ENCODE results near the gene GCLM. TPM values are rescaled to one million over a fixed set of nuclear protein-coding genes. Genes with fewer than 3 reads are reported as not detected.

The GCLM gene
- total and polyA plus RNA-seq, 9 of the 15 experiments (the other 6 are each of a cell fraction or from before 2014, with no cell fraction given), result 9.3 to 71.6 (median 24.5) TPM

DNA sequence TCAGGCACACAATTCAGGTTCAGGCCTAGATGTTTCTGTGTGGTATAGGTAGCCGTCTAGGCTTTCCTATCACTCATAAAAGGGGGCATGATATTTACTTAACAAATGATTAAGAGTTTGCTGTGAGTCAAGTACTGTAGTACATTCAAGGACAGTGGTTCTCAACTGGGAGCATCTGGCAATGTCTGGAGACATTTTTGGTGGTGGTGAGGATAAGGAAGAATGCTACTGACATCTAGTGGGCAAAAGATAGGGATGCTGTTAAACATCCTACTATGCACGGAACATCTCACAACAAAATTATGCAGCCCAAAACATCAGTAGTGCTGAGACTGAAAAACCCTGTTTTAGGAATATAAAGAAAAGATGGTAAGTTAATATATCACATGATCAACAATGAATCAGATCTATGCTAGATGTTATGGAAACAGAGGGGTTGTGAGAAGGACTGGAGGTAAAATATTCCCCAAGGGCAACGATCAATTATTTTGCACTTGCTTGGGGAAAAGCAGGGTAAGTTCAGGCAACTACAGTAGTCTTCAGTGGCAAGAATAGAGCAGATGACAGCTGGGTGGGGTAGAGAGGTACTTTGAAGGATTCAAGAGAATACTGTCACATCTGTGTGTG is 35.1 kb downstream of the GCLM start (continued):
- TF ChIP-seq PYGO2 (tag; IDR thresholded peaks at IDR 0.05) (no peak), ZNF3 (CRISPR knock-in tag; IDR thresholded peaks at IDR 0.05) (no peak), HOXB6 (CRISPR knock-in tag; IDR thresholded peaks at IDR 0.05; ENCODE audit: borderline replicate concordance) (no peak)

GRCh38 chr1:93871366-93871765 is 37.9 kb downstream of the GCLM start:
- Histone ChIP-seq H2AFZ (ENCODE audit: low read depth, low read length) (no peak overlapping the region), H3K9me3 (replicated peaks; ENCODE audit: control insufficient read depth, insufficient read depth, low read depth, low read length) (no peaks in the 10 kb centered on the region), H3K27me3 (ENCODE audit: control insufficient read depth in 2 of 2, insufficient read depth in 2 of 2, low read length in 2 of 2) (no peaks in the 10 kb centered on the region), H3K9me1 (ENCODE audit: control insufficient read depth, insufficient read depth, low read length) (peaks cover under 1% of the 10 kb centered on the region), H3K4me1 (replicated peaks in 1 of 2; ENCODE audit: control insufficient read depth in 2 of 2, insufficient read depth in 2 of 2, low read length in 2 of 2) (peaks cover 0 to 2% of the 10 kb centered on the region in 2 experiments; a peak in 2 of 5 replicates), H3K4me3 (no peak overlapping the region), H3K36me3 (ENCODE audit: control insufficient read depth, insufficient read depth, low read length) (peaks cover 79% of the 10 kb centered on the region), H3K79me2 (ENCODE audit: control insufficient read depth, insufficient read depth, low read length) (peaks cover 26% of the 10 kb centered on the region), H3K27ac (ENCODE audit: extremely low read depth, low read depth, low read length) (no peak overlapping the region), H4K20me1 (replicated peaks; ENCODE audit: control insufficient read depth, insufficient read depth, low read length) (peaks cover 6% of the 10 kb centered on the region), H3K4me2 (ENCODE audit: insufficient read depth, low read length) (no peak overlapping the region), H3K9ac (ENCODE audit: insufficient read depth in 1 of 2, low read depth in 2 of 2, low read length in 2 of 2) (no peak overlapping the region)
- POLR2A ChIA-PET, result no interaction called here
- FAIRE-seq, result no peak
- 81% methylated on average over 4 of the region's 4 CpGs for WGBS (ENCODE audit: insufficient coverage, low coverage, missing lambda C conversion rate)
- intact Hi-C loops (cut with micrococcal nuclease) (no loop called here), in situ Hi-C loops (cut with MboI) (loop anchor here (25.0 kb wide), 1 partner anchor 1009 kb away; no protein-coding TSS in a partner anchor)
- BruUV-seq (replicated peaks), result no TSS peak
- no peak for DNase-seq (ENCODE audit: extremely low read depth in 1 of 4, low spot score in 3 of 4)
- CTCF ChIA-PET (ENCODE audit: low intra/inter-chr PET ratio), result no interaction called here
- ATAC-seq, result no peak
- TF ChIP-seq, protein P1, sequence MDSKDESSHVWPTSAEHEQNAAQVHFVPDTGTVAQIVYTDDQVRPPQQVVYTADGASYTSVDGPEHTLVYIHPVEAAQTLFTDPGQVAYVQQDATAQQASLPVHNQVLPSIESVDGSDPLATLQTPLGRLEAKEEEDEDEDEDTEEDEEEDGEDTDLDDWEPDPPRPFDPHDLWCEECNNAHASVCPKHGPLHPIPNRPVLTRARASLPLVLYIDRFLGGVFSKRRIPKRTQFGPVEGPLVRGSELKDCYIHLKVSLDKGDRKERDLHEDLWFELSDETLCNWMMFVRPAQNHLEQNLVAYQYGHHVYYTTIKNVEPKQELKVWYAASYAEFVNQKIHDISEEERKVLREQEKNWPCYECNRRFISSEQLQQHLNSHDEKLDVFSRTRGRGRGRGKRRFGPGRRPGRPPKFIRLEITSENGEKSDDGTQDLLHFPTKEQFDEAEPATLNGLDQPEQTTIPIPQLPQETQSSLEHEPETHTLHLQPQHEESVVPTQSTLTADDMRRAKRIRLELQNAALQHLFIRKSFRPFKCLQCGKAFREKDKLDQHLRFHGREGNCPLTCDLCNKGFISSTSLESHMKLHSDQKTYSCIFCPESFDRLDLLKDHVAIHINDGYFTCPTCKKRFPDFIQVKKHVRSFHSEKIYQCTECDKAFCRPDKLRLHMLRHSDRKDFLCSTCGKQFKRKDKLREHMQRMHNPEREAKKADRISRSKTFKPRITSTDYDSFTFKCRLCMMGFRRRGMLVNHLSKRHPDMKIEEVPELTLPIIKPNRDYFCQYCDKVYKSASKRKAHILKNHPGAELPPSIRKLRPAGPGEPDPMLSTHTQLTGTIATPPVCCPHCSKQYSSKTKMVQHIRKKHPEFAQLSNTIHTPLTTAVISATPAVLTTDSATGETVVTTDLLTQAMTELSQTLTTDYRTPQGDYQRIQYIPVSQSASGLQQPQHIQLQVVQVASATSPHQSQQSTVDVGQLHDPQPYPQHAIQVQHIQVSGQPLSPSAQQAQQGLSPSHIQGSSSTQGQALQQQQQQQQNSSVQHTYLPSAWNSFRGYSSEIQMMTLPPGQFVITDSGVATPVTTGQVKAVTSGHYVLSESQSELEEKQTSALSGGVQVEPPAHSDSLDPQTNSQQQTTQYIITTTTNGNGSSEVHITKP (IDR thresholded peaks at IDR 0.05; ENCODE audit: partially characterized antibody), result no peak
- no peak for TF ChIP-seq ZNF707 (CRISPR knock-in tag; conservative IDR thresholded peaks at IDR 0.05)
- TF ChIP-seq, protein P2, sequence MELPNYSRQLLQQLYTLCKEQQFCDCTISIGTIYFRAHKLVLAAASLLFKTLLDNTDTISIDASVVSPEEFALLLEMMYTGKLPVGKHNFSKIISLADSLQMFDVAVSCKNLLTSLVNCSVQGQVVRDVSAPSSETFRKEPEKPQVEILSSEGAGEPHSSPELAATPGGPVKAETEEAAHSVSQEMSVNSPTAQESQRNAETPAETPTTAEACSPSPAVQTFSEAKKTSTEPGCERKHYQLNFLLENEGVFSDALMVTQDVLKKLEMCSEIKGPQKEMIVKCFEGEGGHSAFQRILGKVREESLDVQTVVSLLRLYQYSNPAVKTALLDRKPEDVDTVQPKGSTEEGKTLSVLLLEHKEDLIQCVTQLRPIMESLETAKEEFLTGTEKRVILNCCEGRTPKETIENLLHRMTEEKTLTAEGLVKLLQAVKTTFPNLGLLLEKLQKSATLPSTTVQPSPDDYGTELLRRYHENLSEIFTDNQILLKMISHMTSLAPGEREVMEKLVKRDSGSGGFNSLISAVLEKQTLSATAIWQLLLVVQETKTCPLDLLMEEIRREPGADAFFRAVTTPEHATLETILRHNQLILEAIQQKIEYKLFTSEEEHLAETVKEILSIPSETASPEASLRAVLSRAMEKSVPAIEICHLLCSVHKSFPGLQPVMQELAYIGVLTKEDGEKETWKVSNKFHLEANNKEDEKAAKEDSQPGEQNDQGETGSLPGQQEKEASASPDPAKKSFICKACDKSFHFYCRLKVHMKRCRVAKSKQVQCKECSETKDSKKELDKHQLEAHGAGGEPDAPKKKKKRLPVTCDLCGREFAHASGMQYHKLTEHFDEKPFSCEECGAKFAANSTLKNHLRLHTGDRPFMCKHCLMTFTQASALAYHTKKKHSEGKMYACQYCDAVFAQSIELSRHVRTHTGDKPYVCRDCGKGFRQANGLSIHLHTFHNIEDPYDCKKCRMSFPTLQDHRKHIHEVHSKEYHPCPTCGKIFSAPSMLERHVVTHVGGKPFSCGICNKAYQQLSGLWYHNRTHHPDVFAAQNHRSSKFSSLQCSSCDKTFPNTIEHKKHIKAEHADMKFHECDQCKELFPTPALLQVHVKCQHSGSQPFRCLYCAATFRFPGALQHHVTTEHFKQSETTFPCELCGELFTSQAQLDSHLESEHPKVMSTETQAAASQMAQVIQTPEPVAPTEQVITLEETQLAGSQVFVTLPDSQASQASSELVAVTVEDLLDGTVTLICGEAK (IDR thresholded peaks at IDR 0.05), result no peak
- TF ChIP-seq, protein P2 (CRISPR knock-in tag; IDR thresholded peaks at IDR 0.05), result no peak

Data from K562 (cell line).